ENCODE data around the gene ARHGAP19. TPM values are rescaled to one million over a fixed set of nuclear protein-coding genes. Genes with fewer than 3 reads are reported as not detected.

Gene ARHGAP19
- total RNA-seq, 1 donor from 2014 or later: 9.8 TPM

- Mint-ChIP-seq H3K27me3 (ENCODE audit: unreplicated experiment) (peaks cover 8% of the 10 kb centered on the region), H3K4me1 (ENCODE audit: low read depth, unreplicated experiment) (peaks cover 20% of the 10 kb centered on the region), H3K9me3 (ENCODE audit: unreplicated experiment) (peaks cover 5% of the 10 kb centered on the region), H3K27ac (ENCODE audit: unreplicated experiment) (no peak overlapping the region), H3K36me3 (ENCODE audit: unreplicated experiment) (no peaks in the 10 kb centered on the region), H3K4me3 (ENCODE audit: unreplicated experiment) (no peak overlapping the region)
- no peak for DNase-seq
- TF ChIP-seq CTCF (IDR thresholded peaks at IDR 0.05; ENCODE audit: partially characterized antibody, unreplicated experiment): no peak
These were observed 114.4 kb downstream of the ARHGAP19 start for GRCh38 chr10:97178074-97178473.

GRCh38 chr10:97176226-97176625 lies 116.2 kb downstream of the ARHGAP19 start:
- Mint-ChIP-seq H3K36me3 (ENCODE audit: unreplicated experiment) (no peaks in the 10 kb centered on the region), H3K9me3 (ENCODE audit: unreplicated experiment) (peaks cover 3% of the 10 kb centered on the region), H3K27me3 (ENCODE audit: unreplicated experiment) (peaks cover 10% of the 10 kb centered on the region), H3K4me3 (ENCODE audit: unreplicated experiment) (no peak overlapping the region), H3K27ac (ENCODE audit: unreplicated experiment) (no peak overlapping the region), H3K4me1 (ENCODE audit: low read depth, unreplicated experiment) (peaks cover 18% of the 10 kb centered on the region)
- TF ChIP-seq CTCF (IDR thresholded peaks at IDR 0.05; ENCODE audit: partially characterized antibody, unreplicated experiment): no peak
- no peak for DNase-seq

- H3K9me3 Mint-ChIP-seq (ENCODE audit: unreplicated experiment): peaks cover 3% of the 10 kb centered on the region
- H3K27ac Mint-ChIP-seq (ENCODE audit: unreplicated experiment): no peak overlapping the region
- peaks cover 13% of the 10 kb centered on the region for H3K4me1 Mint-ChIP-seq (ENCODE audit: low read depth, unreplicated experiment)
- H3K36me3 Mint-ChIP-seq (ENCODE audit: unreplicated experiment): no peaks in the 10 kb centered on the region
- H3K4me3 Mint-ChIP-seq (ENCODE audit: unreplicated experiment): no peak overlapping the region
- H3K27me3 Mint-ChIP-seq (ENCODE audit: unreplicated experiment): peaks cover 11% of the 10 kb centered on the region
- DNase-seq: no peak
- no peak for TF ChIP-seq CTCF (IDR thresholded peaks at IDR 0.05; ENCODE audit: partially characterized antibody, unreplicated experiment)
These were observed 116.9 kb downstream of the ARHGAP19 start for GRCh38 chr10:97175586-97175985.

- no peak overlapping the region for H3K4me3 Mint-ChIP-seq (ENCODE audit: unreplicated experiment)
- H3K4me1 Mint-ChIP-seq (ENCODE audit: low read depth, unreplicated experiment): peaks cover 9% of the 10 kb centered on the region
- no peaks in the 10 kb centered on the region for H3K36me3 Mint-ChIP-seq (ENCODE audit: unreplicated experiment)
- no peak for TF ChIP-seq CTCF (IDR thresholded peaks at IDR 0.05; ENCODE audit: partially characterized antibody, unreplicated experiment)
- peaks cover 7% of the 10 kb centered on the region for H3K27me3 Mint-ChIP-seq (ENCODE audit: unreplicated experiment)
- H3K27ac Mint-ChIP-seq (ENCODE audit: unreplicated experiment): no peak overlapping the region
- H3K9me3 Mint-ChIP-seq (ENCODE audit: unreplicated experiment): peaks cover 3% of the 10 kb centered on the region
- no peak for DNase-seq
These were observed 117.5 kb downstream of the ARHGAP19 start for GRCh38 chr10:97174941-97175340.

GRCh38 chr10:97174276-97174775 lies 118.1 kb downstream of the ARHGAP19 start:
- peaks cover 3% of the 10 kb centered on the region for H3K9me3 Mint-ChIP-seq (ENCODE audit: unreplicated experiment)
- H3K27me3 Mint-ChIP-seq (ENCODE audit: unreplicated experiment): peaks cover 7% of the 10 kb centered on the region
- no peaks in the 10 kb centered on the region for H3K36me3 Mint-ChIP-seq (ENCODE audit: unreplicated experiment)
- H3K4me3 Mint-ChIP-seq (ENCODE audit: unreplicated experiment): no peak overlapping the region
- H3K27ac Mint-ChIP-seq (ENCODE audit: unreplicated experiment): no peak overlapping the region
- no peak for TF ChIP-seq CTCF (IDR thresholded peaks at IDR 0.05; ENCODE audit: partially characterized antibody, unreplicated experiment)
- H3K4me1 Mint-ChIP-seq (ENCODE audit: low read depth, unreplicated experiment): peaks cover 13% of the 10 kb centered on the region
- DNase-seq: no peak

Measured in glutamatergic neuron (in vitro differentiated cells).